Measurements from ENCODE around the gene ADGRG2. TPM values are rescaled to one million over a fixed set of nuclear protein-coding genes. Genes with fewer than 3 reads are reported as not detected.

Gene ADGRG2
- polyA plus RNA-seq, 1 donor from 2014 or later = 0.05 TPM

GRCh38 chrX:19005909-19006308 lies 116.4 kb downstream of the ADGRG2 start:
- no peaks in the 10 kb centered on the region for H3K27me3 ChIP-seq (ENCODE audit: insufficient read depth, low read depth, low read length)
- no peak overlapping the region for H3K9ac ChIP-seq (ENCODE audit: low read length)
- H3K27ac ChIP-seq (ENCODE audit: low read length) = no peak overlapping the region
- no peak overlapping the region for H3K4me3 ChIP-seq (ENCODE audit: low read length)
- H3K4me2 ChIP-seq (ENCODE audit: low read length) = no peak overlapping the region
- H3K79me2 ChIP-seq (replicated peaks; ENCODE audit: insufficient read depth, low read length) = no peaks in the 10 kb centered on the region
- H4K20me1 ChIP-seq (ENCODE audit: insufficient read depth) = no peaks in the 10 kb centered on the region
- no peaks in the 10 kb centered on the region for H3K9me3 ChIP-seq (ENCODE audit: low read length)
- TF ChIP-seq EP300 (conservative IDR thresholded peaks at IDR 0.05; ENCODE audit: poor library complexity, severe bottlenecking) = no peak
- no peak for TF ChIP-seq SMC3 (conservative IDR thresholded peaks at IDR 0.05; ENCODE audit: poor library complexity)
- no peak for TF ChIP-seq RAD21 (conservative IDR thresholded peaks at IDR 0.05)
- no peak for TF ChIP-seq TAF1 (IDR thresholded peaks at IDR 0.05; ENCODE audit: low read depth)
- TF ChIP-seq CTCF (IDR thresholded peaks at IDR 0.05; ENCODE audit: poor library complexity, severe bottlenecking) = no peak
- TF ChIP-seq POLR2AphosphoS5 (IDR thresholded peaks at IDR 0.05) = no peak
- no peak for TF ChIP-seq EZH2 (IDR thresholded peaks at IDR 0.05; ENCODE audit: borderline replicate concordance, insufficient read depth, low read length, poor library complexity, severe bottlenecking)
- no peak for TF ChIP-seq REST (IDR thresholded peaks at IDR 0.05; ENCODE audit: borderline replicate concordance)
- no peak for TF ChIP-seq MXI1 (conservative IDR thresholded peaks at IDR 0.05; ENCODE audit: poor library complexity, severe bottlenecking)
- H3F3A ChIP-seq (ENCODE audit: insufficient read depth, low read length, poor library complexity, severe bottlenecking) = no peaks in the 10 kb centered on the region
- no peak overlapping the region for H2AFZ ChIP-seq (ENCODE audit: low read depth, low read length)
- H3K9me2 ChIP-seq (ENCODE audit: insufficient read depth, low read length) = no peaks in the 10 kb centered on the region
- no peaks in the 10 kb centered on the region for H3K36me3 ChIP-seq (ENCODE audit: insufficient read depth, low read length)

- Histone ChIP-seq H3K27me3 (ENCODE audit: insufficient read depth, low read depth, low read length) (no peaks in the 10 kb centered on the region), H3K9me2 (ENCODE audit: insufficient read depth, low read length) (no peaks in the 10 kb centered on the region), H3K79me2 (replicated peaks; ENCODE audit: insufficient read depth, low read length) (no peaks in the 10 kb centered on the region), H3K36me3 (ENCODE audit: insufficient read depth, low read length) (no peaks in the 10 kb centered on the region), H2AFZ (ENCODE audit: low read depth, low read length) (no peak overlapping the region), H3K27ac (ENCODE audit: low read length) (no peak overlapping the region), H3F3A (ENCODE audit: insufficient read depth, low read length, poor library complexity, severe bottlenecking) (no peaks in the 10 kb centered on the region), H3K4me3 (ENCODE audit: low read length) (no peak overlapping the region), H3K9me3 (ENCODE audit: low read length) (no peaks in the 10 kb centered on the region), H3K9ac (ENCODE audit: low read length) (no peak overlapping the region), H3K4me2 (ENCODE audit: low read length) (no peak overlapping the region), H4K20me1 (ENCODE audit: insufficient read depth) (no peaks in the 10 kb centered on the region)
- no peak for TF ChIP-seq MXI1 (conservative IDR thresholded peaks at IDR 0.05; ENCODE audit: poor library complexity, severe bottlenecking)
- no peak for TF ChIP-seq REST (IDR thresholded peaks at IDR 0.05; ENCODE audit: borderline replicate concordance)
- TF ChIP-seq POLR2AphosphoS5 (IDR thresholded peaks at IDR 0.05) = no peak
- TF ChIP-seq EZH2 (IDR thresholded peaks at IDR 0.05; ENCODE audit: borderline replicate concordance, insufficient read depth, low read length, poor library complexity, severe bottlenecking) = no peak
These were observed 118.5 kb downstream of the ADGRG2 start for GRCh38 chrX:19003756-19004155.
